Measurements from ENCODE around the gene PPDPF. TPM values are rescaled to one million over a fixed set of nuclear protein-coding genes. Genes with fewer than 3 reads are reported as not detected.

The PPDPF gene
- total and polyA plus RNA-seq, 2 of the 8 experiments (the other 6 are each of a cell fraction or from before 2014, with no cell fraction given): 30.5 to 138 TPM

- no peak overlapping the region for H2AFZ ChIP-seq (ENCODE audit: low read length)
- TF ChIP-seq CBX8 (IDR thresholded peaks at IDR 0.05; ENCODE audit: borderline replicate concordance, low read depth, low read length) (no peak), HDAC2 (IDR thresholded peaks at IDR 0.05; ENCODE audit: borderline replicate concordance in 1 of 2, low read depth in 2 of 2, low read length in 2 of 2) (no peak), JUN (IDR thresholded peaks at IDR 0.05; ENCODE audit: low read depth, low read length) (no peak), POLR2A (IDR thresholded peaks at IDR 0.05; ENCODE audit: control extremely low read depth in 1 of 2, low read depth in 2 of 2, low read length in 2 of 2) (no peak), CBX5 (IDR thresholded peaks at IDR 0.05; ENCODE audit: low read depth, low read length) (no peak), USF2 (IDR thresholded peaks at IDR 0.05; ENCODE audit: low read length) (no peak), NANOG (IDR thresholded peaks at IDR 0.05; ENCODE audit: insufficient read depth, low read depth, low read length, poor library complexity, severe bottlenecking) (no peak), TCF12 (IDR thresholded peaks at IDR 0.05; ENCODE audit: low read depth, low read length) (no peak), MAX (IDR thresholded peaks at IDR 0.05) (no peak)
- ChIA-PET CTCF (ENCODE audit: partially characterized antibody) (interaction anchor here (0.7 to 2.6 kb wide), 2 partner anchors 29 to 166 kb away, joined by 3 to 8 read pairs; no protein-coding TSS in a partner anchor), POLR2A (ENCODE audit: partially characterized antibody) (interaction anchor here (1.1 to 1.6 kb wide), 2 partner anchors 11 to 46 kb away, joined by 3 to 5 read pairs; no protein-coding TSS in a partner anchor)
- no peaks in the 10 kb centered on the region for H3K23me2 ChIP-seq (ENCODE audit: low read depth, low read length)
- H4K20me1 ChIP-seq (replicated peaks in 1 of 2; ENCODE audit: control insufficient read depth in 1 of 2, insufficient read depth in 2 of 2, low read length in 2 of 2): no peaks in the 10 kb centered on the region
- no peak for FAIRE-seq
- no peak overlapping the region for H2BK20ac ChIP-seq (ENCODE audit: low read length)
- H3K79me2 ChIP-seq (ENCODE audit: control insufficient read depth in 1 of 2, insufficient read depth in 2 of 2, low read length in 2 of 2): no peaks in the 10 kb centered on the region
- H3K9ac ChIP-seq (replicated peaks in 1 of 4; ENCODE audit: extremely low read depth in 1 of 4, low read depth in 3 of 4, low read length in 3 of 4): no peak overlapping the region
- no peak overlapping the region for H3K4me3 ChIP-seq (ENCODE audit: extremely low read depth in 1 of 4, insufficient read depth in 2 of 4, low read depth in 3 of 4, low read length in 4 of 4)
- no peaks in the 10 kb centered on the region for H3K27me3 ChIP-seq (replicated peaks in 1 of 4; ENCODE audit: control insufficient read depth in 3 of 4, extremely low read depth in 1 of 4, insufficient read depth in 3 of 4, low read length in 3 of 4)
- no peak overlapping the region for H2AK5ac ChIP-seq (ENCODE audit: low read depth, low read length)
- H3K23ac ChIP-seq (ENCODE audit: insufficient read length): no peak overlapping the region
- H2BK12ac ChIP-seq (ENCODE audit: low read depth, low read length): no peak overlapping the region
- H3K56ac ChIP-seq (replicated peaks; ENCODE audit: insufficient read length, low read depth, low read length): no peak overlapping the region
- 90% methylated on average over 22 of the region's 22 CpGs; no CpG with 5 or more reads in 1 of the 2 experiments for WGBS, 2 experiments (ENCODE audit: extremely low coverage in 1 of 2, insufficient coverage in 1 of 2, insufficient read length in 1 of 2, insufficient replicate concordance in 2 of 2, low coverage in 1 of 2, low lambda C conversion rate in 2 of 2, missing lambda C conversion rate in 1 of 2)
- no peaks in the 10 kb centered on the region for H3K9me3 ChIP-seq (ENCODE audit: insufficient read depth in 2 of 2, low read depth in 1 of 2, low read length in 1 of 2)
- no peak overlapping the region for H3K14ac ChIP-seq (ENCODE audit: insufficient read length)
- H4K5ac ChIP-seq (ENCODE audit: insufficient read length, low read depth, low read length): no peak overlapping the region
- H3K18ac ChIP-seq (ENCODE audit: extremely low read depth, low read length): no peak overlapping the region
- no peak overlapping the region for H2BK15ac ChIP-seq (ENCODE audit: low read length)
- no peak overlapping the region for H3K4ac ChIP-seq (replicated peaks; ENCODE audit: insufficient read length, low read depth, low read length)
- H3K79me1 ChIP-seq (ENCODE audit: low read depth, low read length): no peaks in the 10 kb centered on the region
- H4K91ac ChIP-seq (replicated peaks; ENCODE audit: insufficient read length, low read length): no peak overlapping the region
- H2BK120ac ChIP-seq (replicated peaks; ENCODE audit: low read depth, low read length): no peak overlapping the region
- no peak overlapping the region for H3K27ac ChIP-seq (ENCODE audit: low read depth, low read length)
- no peak overlapping the region for H2BK5ac ChIP-seq (ENCODE audit: low read depth, low read length)
- DNase-seq (ENCODE audit: low read depth in 1 of 2, low spot score in 2 of 2): no peak
- no peaks in the 10 kb centered on the region; a peak in 3 of 8 replicates for H3K36me3 ChIP-seq (ENCODE audit: control insufficient read depth in 2 of 4, insufficient read depth in 4 of 4, low read length in 3 of 4)
- no peak overlapping the region for H4K8ac ChIP-seq (ENCODE audit: extremely low read depth, insufficient read depth, low read length)
- no peak overlapping the region for H3K4me2 ChIP-seq (ENCODE audit: insufficient read depth in 1 of 2, low read depth in 2 of 2, low read length in 2 of 2)
- no peaks in the 10 kb centered on the region for H3K4me1 ChIP-seq (replicated peaks in 1 of 4; ENCODE audit: control insufficient read depth in 3 of 4, insufficient read depth in 4 of 4, low read length in 3 of 4)
Observed at GRCh38 chr20:63567136-63567385, 46.5 kb downstream of the PPDPF start.

Measured in H1 (cell line).